Lower leg skin (tissue), 3 donors: ENCODE measurements around the gene NEURL1.
"Not testable (repeated sequence)": the region's sequence is repeated elsewhere in the genome, so short reads cannot be mapped to it uniquely, and the experiment has no call there.

Experiments used
- POLR2A ChIP-seq, 2 donors: fragments of 450-650 bp; IDR thresholded peaks; one replicate each; pipeline ENCODE4 v1.6.1; 2016 to 2017; ENCODE audit warnings: antibody characterized with exemption in 2 of 2, mild to moderate bottlenecking in 1 of 2, moderate library complexity in 1 of 2
- TF ChIP-seq, protein P1 (sequence below), 3 donors: fragments of 450-650 bp; IDR thresholded peaks; one replicate each; pipeline ENCODE4 v1.5.1; 2016; ENCODE audit warnings: antibody characterized with exemption in 3 of 3, mild to moderate bottlenecking in 3 of 3, moderate library complexity in 2 of 3

DNA sequence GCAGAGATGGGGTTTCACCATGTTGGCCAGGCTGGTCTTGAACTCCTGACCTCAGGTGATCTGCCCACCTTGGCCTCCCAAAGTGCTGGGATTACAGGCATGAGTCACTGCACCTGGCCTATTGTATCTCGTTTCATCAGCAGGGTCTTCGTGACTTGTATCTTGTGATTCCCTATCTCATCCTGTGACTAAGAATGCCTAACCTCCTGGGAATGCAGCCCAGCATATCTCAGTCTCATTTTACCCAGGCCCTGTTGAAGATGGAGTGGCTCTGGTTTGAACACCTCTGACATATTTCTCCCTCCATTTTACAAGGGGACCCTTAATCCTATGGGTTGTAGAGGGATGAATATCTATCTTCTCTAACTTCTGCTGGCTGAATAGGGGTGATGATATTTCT is 34.0 kb downstream of the NEURL1 start:
- TF ChIP-seq POLR2A (IDR thresholded peaks at IDR 0.05) = not testable (repeated sequence)
- TF ChIP-seq, protein P1, sequence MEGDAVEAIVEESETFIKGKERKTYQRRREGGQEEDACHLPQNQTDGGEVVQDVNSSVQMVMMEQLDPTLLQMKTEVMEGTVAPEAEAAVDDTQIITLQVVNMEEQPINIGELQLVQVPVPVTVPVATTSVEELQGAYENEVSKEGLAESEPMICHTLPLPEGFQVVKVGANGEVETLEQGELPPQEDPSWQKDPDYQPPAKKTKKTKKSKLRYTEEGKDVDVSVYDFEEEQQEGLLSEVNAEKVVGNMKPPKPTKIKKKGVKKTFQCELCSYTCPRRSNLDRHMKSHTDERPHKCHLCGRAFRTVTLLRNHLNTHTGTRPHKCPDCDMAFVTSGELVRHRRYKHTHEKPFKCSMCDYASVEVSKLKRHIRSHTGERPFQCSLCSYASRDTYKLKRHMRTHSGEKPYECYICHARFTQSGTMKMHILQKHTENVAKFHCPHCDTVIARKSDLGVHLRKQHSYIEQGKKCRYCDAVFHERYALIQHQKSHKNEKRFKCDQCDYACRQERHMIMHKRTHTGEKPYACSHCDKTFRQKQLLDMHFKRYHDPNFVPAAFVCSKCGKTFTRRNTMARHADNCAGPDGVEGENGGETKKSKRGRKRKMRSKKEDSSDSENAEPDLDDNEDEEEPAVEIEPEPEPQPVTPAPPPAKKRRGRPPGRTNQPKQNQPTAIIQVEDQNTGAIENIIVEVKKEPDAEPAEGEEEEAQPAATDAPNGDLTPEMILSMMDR (IDR thresholded peaks at IDR 0.05) = not testable (repeated sequence)
